ENCODE measurements around the gene COL18A1.
"Not testable (repeated sequence)": the region's sequence is repeated elsewhere in the genome, so short reads cannot be mapped to it uniquely, and the experiment has no call there.

The COL18A1 gene

DNA sequence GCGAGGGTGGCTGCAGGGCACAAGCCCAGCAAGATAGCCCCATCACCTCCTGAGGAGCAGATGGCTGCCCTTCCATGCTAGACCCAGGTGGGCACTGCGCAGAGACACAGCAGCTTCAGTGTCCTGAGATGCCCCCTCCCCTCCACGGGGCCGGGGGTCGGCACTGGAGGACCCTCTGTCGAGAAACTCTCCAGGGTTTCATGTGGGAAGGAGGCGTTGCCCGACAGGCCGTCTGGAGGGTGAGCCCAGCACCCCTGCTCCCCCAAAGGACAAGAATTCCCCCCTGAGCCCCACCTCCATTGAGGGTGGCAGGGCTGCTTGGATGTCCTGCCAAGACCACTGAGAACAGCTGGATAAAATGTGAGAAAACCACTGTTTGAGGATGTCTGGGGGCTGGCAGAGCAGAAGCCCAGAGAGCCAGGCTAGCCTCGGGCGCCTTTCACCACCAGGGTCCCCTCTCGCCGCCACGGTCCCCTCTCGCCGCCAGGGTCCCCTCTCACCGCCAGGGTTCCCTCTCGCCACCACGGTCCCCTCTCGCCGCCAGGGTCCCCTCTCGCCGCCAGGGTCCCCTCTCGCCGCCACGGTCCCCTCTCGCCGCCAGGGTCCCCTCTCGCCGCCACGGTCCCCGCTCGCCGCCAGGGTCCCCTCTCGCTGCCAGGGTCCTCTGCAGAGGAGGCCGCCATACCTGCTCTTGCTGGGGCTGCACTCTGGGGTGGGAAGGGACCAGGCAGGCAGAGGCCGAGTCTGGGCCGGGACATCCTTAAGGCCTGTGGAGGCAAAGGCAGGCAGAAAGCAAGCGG lies 93.1 kb downstream of the COL18A1 start:
- H3K27ac ChIP-seq, result no peak overlapping the region
- POLR2A ChIA-PET (ENCODE audit: low non-redundant PET), result no interaction called here
- CTCF ChIA-PET, result no interaction called here
- DNase-seq (ENCODE audit: low spot score), result no peak
- TF ChIP-seq CTCF (conservative IDR thresholded peaks at IDR 0.05; ENCODE audit: low read depth), result no peak

DNA sequence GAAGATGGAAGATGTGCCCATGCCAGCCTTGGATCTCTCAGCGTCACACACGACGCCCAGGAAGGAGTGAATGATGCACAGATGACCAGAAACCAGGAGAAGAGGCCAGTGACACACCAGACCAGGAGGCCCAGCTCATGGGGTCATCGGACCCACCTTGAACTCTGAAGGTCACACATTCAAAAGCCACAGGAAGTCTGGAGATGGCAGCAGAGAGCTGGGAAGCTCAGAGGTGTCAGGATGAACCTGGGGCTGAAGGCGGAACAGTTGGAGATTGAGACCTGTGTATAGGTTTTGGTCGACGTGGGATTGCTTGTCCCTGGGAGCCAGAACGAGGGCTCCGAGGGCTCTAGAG lies 93.7 kb downstream of the COL18A1 start:
- ChIA-PET POLR2A (ENCODE audit: low non-redundant PET) (no interaction called here), CTCF (no interaction called here)
- TF ChIP-seq CTCF (conservative IDR thresholded peaks at IDR 0.05; ENCODE audit: low read depth), result no peak
- DNase-seq (ENCODE audit: low spot score), result no peak
- H3K27ac ChIP-seq, result no peak overlapping the region

DNA sequence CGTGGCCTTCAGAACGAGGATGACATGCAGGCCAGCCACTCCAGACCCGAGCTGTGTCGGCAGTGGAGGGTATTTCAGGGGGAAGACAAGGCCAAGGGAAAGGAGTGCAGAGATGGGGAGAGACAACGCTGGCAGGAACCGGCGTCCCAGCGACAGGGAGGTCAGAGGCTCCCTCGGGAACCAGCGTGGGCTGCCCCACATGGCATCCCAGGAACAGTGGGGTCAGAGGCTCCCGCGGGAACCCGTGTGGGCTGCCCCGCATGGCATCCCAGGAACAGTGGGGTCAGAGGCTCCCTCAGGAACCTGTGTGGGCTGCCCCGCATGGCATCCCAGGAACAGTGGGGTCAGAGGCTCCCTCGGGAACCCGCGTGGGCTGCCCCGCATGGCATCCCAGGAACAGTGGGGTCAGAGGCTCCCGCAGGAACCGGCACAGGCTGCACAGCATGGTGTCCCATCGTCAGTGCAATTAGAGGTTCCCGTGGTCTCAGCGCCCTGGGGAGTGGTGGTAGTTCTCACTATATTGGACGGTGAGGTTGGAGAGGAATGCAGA lies 94.3 kb downstream of the COL18A1 start:
- ChIA-PET POLR2A (ENCODE audit: low non-redundant PET) (no interaction called here), CTCF (no interaction called here)
- TF ChIP-seq CTCF (conservative IDR thresholded peaks at IDR 0.05; ENCODE audit: low read depth), result no peak
- no peak for DNase-seq (ENCODE audit: low spot score)
- H3K27ac ChIP-seq, result no peak overlapping the region

- no peak overlapping the region for H3K27ac ChIP-seq
- POLR2A ChIA-PET (ENCODE audit: low non-redundant PET), result no interaction called here
- CTCF ChIA-PET, result no interaction called here
- no peak for TF ChIP-seq CTCF (conservative IDR thresholded peaks at IDR 0.05; ENCODE audit: low read depth)
- no peak for DNase-seq (ENCODE audit: low spot score)
Measured at GRCh38 chr21:45499970-45500577, 95.1 kb downstream of the COL18A1 start.

DNA sequence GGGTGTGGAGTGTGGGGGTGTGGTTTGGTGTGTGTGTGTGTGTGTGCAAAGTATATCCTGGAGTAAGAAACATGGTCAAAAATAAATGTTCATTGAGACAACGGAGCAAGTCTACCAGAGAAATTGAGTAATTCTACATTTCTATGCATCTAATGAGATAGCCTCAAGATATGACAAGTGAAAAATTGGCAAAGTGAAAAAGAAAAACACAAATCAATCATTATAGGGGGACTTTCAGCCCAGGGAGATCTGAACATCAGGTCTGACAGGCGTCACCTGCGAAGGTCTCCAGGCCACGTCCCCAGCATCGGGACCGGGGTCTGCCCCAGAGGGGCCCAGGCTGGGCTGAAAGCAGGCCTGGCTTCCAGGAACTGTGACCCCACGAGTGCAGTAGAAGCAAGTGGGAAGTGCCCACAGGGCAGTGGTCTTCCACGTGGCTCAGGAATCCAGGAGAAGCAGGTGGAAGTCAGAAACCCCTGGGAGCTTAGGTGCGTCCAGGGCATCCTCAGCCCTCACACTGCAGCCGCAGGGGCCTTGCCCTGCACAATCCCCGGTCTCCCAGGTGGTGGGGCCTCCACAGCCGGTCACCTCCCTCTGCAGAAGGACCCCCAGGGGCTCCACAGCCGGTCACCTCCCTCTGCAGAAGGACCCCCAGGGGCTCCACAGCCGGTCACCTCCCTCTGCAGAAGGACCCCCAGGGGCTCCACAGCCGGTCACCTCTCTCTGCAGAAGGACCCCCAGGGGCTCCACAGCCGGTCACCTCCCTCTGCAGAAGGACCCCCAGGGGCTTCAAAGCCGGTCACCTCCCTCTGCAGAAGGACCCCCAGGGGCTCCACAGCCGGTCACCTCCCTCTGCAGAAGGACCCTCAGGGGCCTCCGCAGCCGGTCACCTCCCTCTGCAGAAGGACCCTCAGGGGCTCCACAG lies 96.4 kb downstream of the COL18A1 start:
- CTCF ChIA-PET, result interaction anchor here (0.5 kb wide), 1 partner anchor 295 kb away, joined by 6 read pairs; no protein-coding TSS in a partner anchor
- POLR2A ChIA-PET (ENCODE audit: low non-redundant PET); H3K27ac ChIP-seq; DNase-seq (ENCODE audit: low spot score): not testable (repeated sequence)

GRCh38 chr21:45502006-45502345 lies 97.0 kb downstream of the COL18A1 start:
- DNase-seq (ENCODE audit: low spot score), result no peak
- CTCF ChIA-PET, result no interaction called here
- no peak overlapping the region for H3K27ac ChIP-seq
- POLR2A ChIA-PET (ENCODE audit: low non-redundant PET), result no interaction called here
- TF ChIP-seq CTCF (conservative IDR thresholded peaks at IDR 0.05; ENCODE audit: low read depth), result no peak

Measured in RWPE1 (cell line).